ENCODE measurements around the gene C4B. TPM values are rescaled to one million over a fixed set of nuclear protein-coding genes. Genes with fewer than 3 reads are reported as not detected.

Gene C4B
- total and polyA plus RNA-seq, 2 experiments from 2014 or later: 0.57 TPM; not detected in 1

GRCh38 chr6:32082935-32083334 is 68.3 kb downstream of the C4B start:
- TF ChIP-seq ZNF462 (CRISPR knock-in tag; IDR thresholded peaks at IDR 0.05): no peak
- TF ChIP-seq JUNB (IDR thresholded peaks at IDR 0.05; ENCODE audit: unreplicated experiment): no peak
- TF ChIP-seq EZH2 (IDR thresholded peaks at IDR 0.05; ENCODE audit: low read depth, unreplicated experiment): no peak
- no peaks in the 10 kb centered on the region for H4K20me1 ChIP-seq (replicated peaks; ENCODE audit: insufficient read depth)
- H3K4me2 ChIP-seq: no peak overlapping the region
- no peaks in the 10 kb centered on the region for H3K36me3 ChIP-seq (ENCODE audit: insufficient read depth)
- Mint-ChIP-seq H3K9me3 (no peaks in the 10 kb centered on the region; the same call in 2 of the 3 replicates), H3K27ac (no peak overlapping the region), H3K4me1 (peaks cover 10% of the 10 kb centered on the region; the same call in 2 of the 3 replicates), H3K27me3 (ENCODE audit: insufficient read depth, low read depth, poor library complexity) (peaks cover 21% of the 10 kb centered on the region), H3K4me3 (no peak overlapping the region), H3K36me3 (ENCODE audit: low read depth) (no peaks in the 10 kb centered on the region; the same call in 2 of the 3 replicates)
- H3K27me3 ChIP-seq (ENCODE audit: insufficient read depth): peaks cover 11% of the 10 kb centered on the region
- no peaks in the 10 kb centered on the region for H3F3A ChIP-seq (replicated peaks; ENCODE audit: low read depth)
- H3K79me2 ChIP-seq (replicated peaks; ENCODE audit: insufficient read depth): no peaks in the 10 kb centered on the region
- no peak overlapping the region for H2AFZ ChIP-seq
- ATAC-seq (no peak), DNase-seq (ENCODE audit: low spot score) (no peak)
- peaks cover 3% of the 10 kb centered on the region; the same call in 1 of the 2 replicates for H3K4me1 ChIP-seq (ENCODE audit: insufficient read depth)
- no peaks in the 10 kb centered on the region for H3K9me2 ChIP-seq (ENCODE audit: insufficient read depth)
- H3K27ac ChIP-seq (ENCODE audit: low read depth): no peak overlapping the region
- no peak overlapping the region for H3K4me3 ChIP-seq

GRCh38 chr6:32083812-32084768 is 69.5 kb downstream of the C4B start:
- Histone ChIP-seq H3F3A (replicated peaks; ENCODE audit: low read depth) (no peaks in the 10 kb centered on the region), H3K4me3 (no peak overlapping the region), H3K79me2 (replicated peaks; ENCODE audit: insufficient read depth) (no peaks in the 10 kb centered on the region), H3K36me3 (ENCODE audit: insufficient read depth) (no peaks in the 10 kb centered on the region), H3K9me2 (ENCODE audit: insufficient read depth) (no peaks in the 10 kb centered on the region), H3K27me3 (ENCODE audit: insufficient read depth) (peaks cover 11% of the 10 kb centered on the region), H2AFZ (no peak overlapping the region), H3K27ac (ENCODE audit: low read depth) (no peak overlapping the region), H4K20me1 (replicated peaks; ENCODE audit: insufficient read depth) (no peaks in the 10 kb centered on the region), H3K4me1 (ENCODE audit: insufficient read depth) (peaks cover 3% of the 10 kb centered on the region; the same call in 1 of the 2 replicates), H3K4me2 (no peak overlapping the region)
- no peak for ATAC-seq
- no peak for DNase-seq (ENCODE audit: low spot score)
- peaks cover 16% of the 10 kb centered on the region; the same call in 2 of the 3 replicates for H3K4me1 Mint-ChIP-seq
- peaks cover 24% of the 10 kb centered on the region for H3K27me3 Mint-ChIP-seq (ENCODE audit: insufficient read depth, low read depth, poor library complexity)
- H3K4me3 Mint-ChIP-seq: no peak overlapping the region
- H3K27ac Mint-ChIP-seq: no peak overlapping the region; the same call in 1 of the 2 replicates
- no peaks in the 10 kb centered on the region; the same call in 2 of the 3 replicates for H3K36me3 Mint-ChIP-seq (ENCODE audit: low read depth)
- H3K9me3 Mint-ChIP-seq: no peaks in the 10 kb centered on the region; the same call in 2 of the 3 replicates
- no peak for TF ChIP-seq POLR2AphosphoS5 (IDR thresholded peaks at IDR 0.05; ENCODE audit: low read depth)
- TF ChIP-seq CTCF (conservative IDR thresholded peaks at IDR 0.05; ENCODE audit: low read depth in 2 of 2): no peak
- TF ChIP-seq JUNB (IDR thresholded peaks at IDR 0.05; ENCODE audit: unreplicated experiment): no peak
- no peak for TF ChIP-seq ZNF114 (CRISPR knock-in tag; IDR thresholded peaks at IDR 0.05)
- TF ChIP-seq REST (IDR thresholded peaks at IDR 0.05; ENCODE audit: unreplicated experiment): no peak

Data from GM23338 (cell line).